B cell (primary cell): ENCODE measurements around the gene RASGRP4.
"Not testable (repeated sequence)": the region's sequence is repeated elsewhere in the genome, so short reads cannot be mapped to it uniquely, and the experiment has no call there.

ENCODE experiments used
- CTCF ChIP-seq: fragments of 200-600 bp; IDR thresholded peaks from one replicate; pipeline ENCODE4 v1.8.0; 2022; ENCODE audit warnings: antibody characterized with exemption, mild to moderate bottlenecking
- EZH2 ChIP-seq: IDR thresholded peaks from 2 replicates; pipeline ENCODE4 v1.6.1; 2012; ENCODE audit warnings: borderline replicate concordance, low read depth, mild to moderate bottlenecking, moderate library complexity, low read length; ENCODE audit not compliant: insufficient read depth, poor library complexity, severe bottlenecking

GRCh38 chr19:38410407-38410806 lies 15.6 kb downstream of the RASGRP4 start:
- not testable (repeated sequence) for TF ChIP-seq CTCF, EZH2
